Smooth muscle cell (in vitro differentiated cells): ENCODE measurements around the gene C13orf46. TPM values are rescaled to one million over a fixed set of nuclear protein-coding genes. Genes with fewer than 3 reads are reported as not detected.

Source experiments
- DNase-seq: peaks from one replicate; lab custom pipeline; 2025; ENCODE audit not compliant: unreplicated experiment; lab: John Stamatoyannopoulos, UW
- H2AFZ ChIP-seq: fragments of 200-600 bp; sonication (generic); 2 replicates; pipeline ENCODE4 v1.6.0; 2016; ENCODE audit warnings: antibody characterized with exemption, low read depth, mild to moderate bottlenecking
- H3F3A ChIP-seq: fragments of 200-600 bp; sonication (generic); 2 replicates; pipeline ENCODE4 v1.6.0; 2017; ENCODE audit warnings: antibody characterized with exemption, low read depth
- H3K27ac ChIP-seq: fragments of 200-600 bp; sonication (generic); 2 replicates; pipeline ENCODE4 v1.5.1; 2016; ENCODE audit warnings: low read depth, mild to moderate bottlenecking
- H3K27me3 ChIP-seq: fragments of 200-600 bp; sonication (generic); 2 replicates; pipeline ENCODE4 v1.6.1; 2016; ENCODE audit warnings: low read depth, mild to moderate bottlenecking
- H3K36me3 ChIP-seq: fragments of 200-600 bp; sonication (generic); 2 replicates; pipeline ENCODE4 v1.5.1; 2016; ENCODE audit warnings: low read depth
- H3K4me1 ChIP-seq: fragments of 200-600 bp; sonication (generic); 2 replicates; pipeline ENCODE4 v1.5.1; 2016; ENCODE audit warnings: low read depth
- H3K4me2 ChIP-seq: fragments of 200-600 bp; sonication (generic); 2 replicates; pipeline ENCODE4 v1.6.0; 2016; ENCODE audit warnings: mild to moderate bottlenecking
- H3K4me3 ChIP-seq: fragments of 200-600 bp; sonication (generic); 2 replicates; pipeline ENCODE4 v1.5.1; 2016; ENCODE audit warnings: mild to moderate bottlenecking
- H3K79me2 ChIP-seq: fragments of 200-600 bp; sonication (generic); 2 replicates; pipeline ENCODE4 v1.6.0; 2016; ENCODE audit warnings: low read depth, mild to moderate bottlenecking
- H3K9ac ChIP-seq: fragments of 200-600 bp; sonication (generic); 2 replicates; pipeline ENCODE4 v1.6.0; 2016; ENCODE audit warnings: low read depth
- H3K9me3 ChIP-seq: fragments of 200-600 bp; sonication (generic); replicated peaks from 2 replicates; pipeline ENCODE4 v1.5.1; 2016; ENCODE audit warnings: low read depth
- H4K20me1 ChIP-seq: fragments of 200-600 bp; sonication (generic); 2 replicates; pipeline ENCODE4 v1.6.0; 2016; ENCODE audit warnings: low read depth
- CTCF ChIP-seq: fragments of 200-600 bp; sonication (generic); IDR thresholded peaks from 2 replicates; pipeline ENCODE4 v1.5.1; 2017; ENCODE audit warnings: borderline replicate concordance, mild to moderate bottlenecking, antibody characterized with exemption; ENCODE audit not compliant: insufficient read depth, poor library complexity, severe bottlenecking
- WGBS: methylation state at CpG from one replicate; pipeline ENCODE4 v1.1.7; 2016; ENCODE audit warnings: low lambda C conversion rate; 5-methylcytosine and 5-hydroxymethylcytosine counted together
- polyA plus RNA-seq: library from polyadenylated mRNA; unstranded; fragments of >200 nt; fragmentation: Nextera tagmentation; extraction: Ambion mirVana; gene quantifications from 2 replicates; pipeline ENCODE4 v1.2.1, GENCODE V29; 2016
- total RNA-seq: library from RNA; depleted of rRNA; stranded (reverse); fragments of >200 nt; gene quantifications from 2 replicates; pipeline ENCODE4 v1.2.3, GENCODE V29; 2014

The C13orf46 gene
- total and polyA plus RNA-seq, 2 experiments from 2014 or later = 0.26 to 5.8 TPM

DNA sequence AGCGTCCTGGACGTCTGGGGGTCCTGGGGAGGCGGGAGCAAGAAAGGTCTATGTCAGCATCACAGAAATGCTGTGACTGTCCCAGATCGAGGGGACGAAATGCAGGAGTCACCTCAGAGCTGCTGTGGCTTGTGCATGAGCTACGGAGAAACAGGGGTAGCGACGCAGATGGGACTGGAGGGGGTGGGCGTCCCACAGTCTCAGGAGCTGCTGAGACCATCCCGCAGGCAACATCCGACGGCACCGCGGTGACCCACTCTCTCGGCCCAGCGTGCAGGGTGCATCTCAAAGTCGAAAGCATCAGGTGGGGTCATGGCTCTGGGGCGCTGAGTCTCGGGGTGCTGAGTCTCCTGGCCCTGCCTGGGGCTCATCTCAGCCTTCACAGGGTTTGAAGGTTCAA is 37.4 kb upstream of the C13orf46 start:
- TF ChIP-seq CTCF = no peak
- Histone ChIP-seq H3K79me2 (no peaks in the 10 kb centered on the region), H3F3A (no peaks in the 10 kb centered on the region), H4K20me1 (no peaks in the 10 kb centered on the region), H3K27me3 (no peaks in the 10 kb centered on the region), H3K4me3 (no peak overlapping the region), H3K4me2 (no peak overlapping the region), H3K27ac (no peak overlapping the region), H2AFZ (no peak overlapping the region), H3K9me3 (no peaks in the 10 kb centered on the region), H3K36me3 (no peaks in the 10 kb centered on the region), H3K4me1 (no peaks in the 10 kb centered on the region), H3K9ac (no peak overlapping the region)
- DNase-seq = no peak
- WGBS = 96% methylated on average over 19 of the region's 19 CpGs

DNA sequence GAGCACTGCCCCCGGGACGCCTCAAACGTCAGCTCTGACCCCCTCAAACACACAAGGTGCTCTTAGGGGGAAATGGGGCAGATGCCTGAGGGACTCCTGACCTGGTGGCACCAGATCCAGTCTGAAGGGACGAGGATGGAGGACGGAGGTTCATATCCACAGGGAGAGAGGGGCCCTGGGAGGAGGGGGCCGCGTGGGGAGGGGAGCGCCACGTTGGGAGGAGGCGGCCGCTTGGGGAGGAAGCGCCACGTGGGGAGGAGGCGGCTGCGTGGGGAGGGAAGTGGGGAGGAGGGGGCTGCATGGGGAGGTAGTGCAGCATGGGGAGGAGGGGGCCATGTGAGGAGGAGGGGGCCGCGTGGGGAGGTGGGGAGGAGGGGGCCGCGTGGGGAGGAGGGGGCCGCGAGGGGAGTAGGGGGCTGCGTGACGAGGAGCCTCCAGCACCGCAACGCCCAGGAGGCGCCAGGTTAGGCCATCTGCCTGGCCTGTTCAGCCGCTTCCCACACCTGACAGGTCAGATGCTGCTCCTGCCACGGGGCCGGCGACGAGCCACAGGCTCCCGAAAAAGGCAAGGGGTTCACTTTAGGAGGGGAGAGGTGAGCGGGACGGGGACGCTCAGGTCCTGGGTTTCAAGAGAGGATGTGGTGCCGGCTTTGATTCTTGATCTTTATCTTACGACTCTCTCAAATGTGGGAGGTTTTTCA is 36.7 kb upstream of the C13orf46 start:
- no peaks in the 10 kb centered on the region for H3F3A ChIP-seq
- no peak overlapping the region for H2AFZ ChIP-seq
- no peak for DNase-seq
- H3K79me2 ChIP-seq = no peaks in the 10 kb centered on the region
- H3K4me1 ChIP-seq = no peaks in the 10 kb centered on the region
- no peaks in the 10 kb centered on the region for H3K36me3 ChIP-seq
- H3K9ac ChIP-seq = no peak overlapping the region
- H3K27me3 ChIP-seq = no peaks in the 10 kb centered on the region
- H3K9me3 ChIP-seq = no peaks in the 10 kb centered on the region
- no peaks in the 10 kb centered on the region for H4K20me1 ChIP-seq
- no peak overlapping the region for H3K27ac ChIP-seq
- no peak for TF ChIP-seq CTCF
- no peak overlapping the region for H3K4me2 ChIP-seq
- WGBS = 94% methylated on average over 22 of the region's 37 CpGs
- no peak overlapping the region for H3K4me3 ChIP-seq

DNA sequence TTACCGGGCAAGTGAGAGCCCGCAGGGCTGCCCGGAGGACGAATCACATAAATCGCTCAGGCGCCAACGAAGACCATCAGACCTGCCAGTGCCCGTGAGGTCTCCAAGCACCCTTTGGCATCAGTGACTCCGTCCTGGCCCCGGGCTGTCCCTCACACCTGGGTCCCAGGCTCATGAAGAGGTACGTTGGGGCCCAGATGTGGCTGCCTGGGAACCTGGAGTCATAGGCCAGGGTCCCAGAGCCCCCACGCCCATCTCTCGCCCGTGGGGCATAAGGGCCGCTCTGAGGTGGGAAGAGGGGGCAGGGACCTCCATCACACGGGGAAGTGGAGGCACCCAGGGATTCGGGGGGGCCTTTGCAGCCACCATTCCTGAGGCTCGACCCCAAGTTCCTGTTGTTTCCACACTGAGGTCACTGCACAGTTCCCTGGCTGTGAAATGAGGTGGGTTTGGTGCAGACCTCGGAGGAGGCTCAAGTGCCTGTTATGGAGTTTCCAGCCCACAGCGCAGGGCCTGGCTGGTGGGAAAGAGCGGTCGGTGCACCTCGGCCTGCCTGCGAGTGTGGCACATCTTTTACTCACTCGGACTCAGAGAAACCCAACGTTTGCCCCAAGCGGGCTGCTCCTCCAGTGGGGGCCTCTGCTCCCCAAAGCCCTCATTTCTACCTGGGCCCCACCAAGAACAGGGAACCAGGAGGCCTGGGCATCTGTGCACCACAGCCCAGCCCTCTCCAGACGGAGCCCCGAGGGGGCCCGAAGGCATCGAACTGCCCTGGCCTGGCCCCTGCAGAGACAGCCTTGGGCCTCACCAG is 35.9 kb upstream of the C13orf46 start:
- H3F3A ChIP-seq = no peaks in the 10 kb centered on the region
- no peak overlapping the region for H3K27ac ChIP-seq
- H3K36me3 ChIP-seq = no peaks in the 10 kb centered on the region
- no peak for DNase-seq
- H3K27me3 ChIP-seq = no peaks in the 10 kb centered on the region
- TF ChIP-seq CTCF = no peak
- WGBS = 94% methylated on average over 23 of the region's 31 CpGs
- H4K20me1 ChIP-seq = no peaks in the 10 kb centered on the region
- no peak overlapping the region for H3K4me2 ChIP-seq
- H3K9me3 ChIP-seq = no peaks in the 10 kb centered on the region
- no peak overlapping the region for H3K4me3 ChIP-seq
- H3K9ac ChIP-seq = no peak overlapping the region
- no peak overlapping the region for H2AFZ ChIP-seq
- H3K4me1 ChIP-seq = no peaks in the 10 kb centered on the region
- H3K79me2 ChIP-seq = no peaks in the 10 kb centered on the region
